Panc1 (cell line): ENCODE results near the gene TEK. TPM values are rescaled to one million over a fixed set of nuclear protein-coding genes. Genes with fewer than 3 reads are reported as not detected.

Experiments
- ATAC-seq: fragments of 200-7000 bp; cut with Tn5 transposase; 2 replicates; pipeline ENCODE4 v1.9.1; 2020; ENCODE audit warnings: mild to moderate bottlenecking, moderate library complexity
- BruUV-seq: library from RNA; stranded (reverse); fragments of 400-500 nt; replicated peaks from 2 replicates; lab custom pipeline; 2021; lab: Mats Ljungman, UMichigan
- CTCF ChIA-PET: fragments of 300-600 bp; sonication (Branson Sonifier 250); formaldehyde crosslinking; loops from one replicate; lab custom pipeline; 2022; ENCODE audit warnings: antibody characterized with exemption; lab: Charles Lee
- POLR2A ChIA-PET: fragments of 300-600 bp; sonication (Branson Sonifier 250); formaldehyde crosslinking; loops from one replicate; lab custom pipeline; 2022; ENCODE audit warnings: antibody characterized with exemption; lab: Charles Lee
- DNase-seq: peaks from one replicate; pipeline ENCODE4 v3.0.0-alpha.2; 2010; ENCODE audit warnings: low read depth, low spot score
- H3K27ac ChIP-seq: 2 replicates; pipeline ENCODE4 v1.5.1; 2011; ENCODE audit warnings: mild to moderate bottlenecking, low read length, inconsistent platforms
- H3K27me3 ChIP-seq: fragments of 200-500 bp; sonication (Bioruptor generic); 2 replicates; pipeline ENCODE4 v1.6.0; 2014; ENCODE audit warnings: low read length, inconsistent platforms; ENCODE audit not compliant: control insufficient read depth, insufficient read depth
- H3K36me3 ChIP-seq: fragments of 200-500 bp; sonication (Bioruptor generic); 2 replicates; pipeline ENCODE4 v1.5.1; 2014; ENCODE audit warnings: inconsistent platforms, mild to moderate bottlenecking, low read length, moderate library complexity; ENCODE audit not compliant: control insufficient read depth, insufficient read depth
- H3K4me1 ChIP-seq: 2 replicates; pipeline ENCODE4 v1.5.1; 2011; ENCODE audit warnings: inconsistent platforms, mild to moderate bottlenecking, low read length, moderate library complexity; ENCODE audit not compliant: control insufficient read depth, insufficient read depth
- H3K4me3 ChIP-seq, 2 experiments: 2 replicates each; pipeline ENCODE4 v1.5.1; 2011 to 2012; ENCODE audit warnings: low read depth in 2 of 2, low read length in 2 of 2, mild to moderate bottlenecking in 2 of 2, inconsistent platforms in 1 of 2, moderate library complexity in 1 of 2
- H3K9me3 ChIP-seq: fragments of 200-500 bp; sonication (Bioruptor generic); 2 replicates; pipeline ENCODE4 v1.5.1; 2014; ENCODE audit warnings: low read depth, mild to moderate bottlenecking, inconsistent platforms, low read length, moderate library complexity; ENCODE audit not compliant: control insufficient read depth, insufficient read depth
- POLR2AphosphoS5 ChIP-seq: IDR thresholded peaks from 2 replicates; pipeline ENCODE4 v1.6.1; 2012; ENCODE audit warnings: mild to moderate bottlenecking, low read depth, low read length, moderate library complexity
- REST ChIP-seq, 2 experiments: IDR thresholded peaks; 2 replicates each; pipeline ENCODE4 v1.6.1; 2011 to 2012; ENCODE audit warnings: low read depth in 2 of 2, control low read depth in 1 of 2, low read length in 1 of 2, mild to moderate bottlenecking in 1 of 2, moderate library complexity in 1 of 2; ENCODE audit not compliant: insufficient read depth in 1 of 2
- SIN3A ChIP-seq: IDR thresholded peaks from 2 replicates; pipeline ENCODE4 v1.6.1; 2012; ENCODE audit warnings: low read depth, mild to moderate bottlenecking, low read length, moderate library complexity, borderline replicate concordance; ENCODE audit not compliant: insufficient read depth
- TCF7L2 ChIP-seq: IDR thresholded peaks from 2 replicates; pipeline ENCODE4 v1.6.1; 2011; ENCODE audit warnings: mild to moderate bottlenecking, low read depth, low read length, inconsistent platforms
- in situ Hi-C: cut with HindIII; loops from 2 replicates; pipeline ENCODE4 v1.10.0; 2016; ENCODE audit warnings: low sequenced_read_pairs, low pct_unique_long_range_greater_than_20kb
- intact Hi-C: fragments of 100-400 bp; cut with micrococcal nuclease; formaldehyde crosslinking; loops from one replicate; pipeline ENCODE4 v1.10.0; 2022; ENCODE audit not compliant: unreplicated experiment
- total RNA-seq: library from RNA; stranded (reverse); gene quantifications from one replicate; pipeline ENCODE4 v1.2.1, GENCODE V29; 2021; ENCODE audit not compliant: unreplicated experiment
- TF ChIP-seq, protein P1 (sequence below): fragments of 450-650 bp; IDR thresholded peaks from 2 replicates; pipeline ENCODE4 v1.5.1; 2017; ENCODE audit warnings: mild to moderate bottlenecking

The TEK gene
- total RNA-seq, 1 experiment from 2014 or later = not detected

DNA sequence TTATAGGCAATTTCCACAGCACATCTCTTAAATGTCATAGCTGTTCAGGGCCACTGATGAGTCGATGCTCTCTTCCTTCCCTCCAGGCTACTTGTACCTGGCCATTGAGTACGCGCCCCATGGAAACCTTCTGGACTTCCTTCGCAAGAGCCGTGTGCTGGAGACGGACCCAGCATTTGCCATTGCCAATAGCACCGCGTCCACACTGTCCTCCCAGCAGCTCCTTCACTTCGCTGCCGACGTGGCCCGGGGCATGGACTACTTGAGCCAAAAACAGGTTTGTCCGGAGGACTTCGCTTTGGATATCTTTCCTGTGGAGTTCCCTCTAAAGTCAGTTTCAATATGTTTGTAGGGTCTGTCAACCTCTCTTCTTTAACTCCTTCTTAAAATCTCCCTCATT is 103.6 kb downstream of the TEK start:
- no peaks in the 10 kb centered on the region for H3K36me3 ChIP-seq
- in situ Hi-C loops (no loop called here), intact Hi-C loops (no loop called here)
- DNase-seq (no peak), ATAC-seq (no peak)
- BruUV-seq = no TSS peak
- H3K9me3 ChIP-seq = no peaks in the 10 kb centered on the region
- CTCF ChIA-PET = no interaction called here
- H3K27me3 ChIP-seq = no peaks in the 10 kb centered on the region
- no peak overlapping the region for H3K27ac ChIP-seq
- POLR2A ChIA-PET = no interaction called here
- no peaks in the 10 kb centered on the region for H3K4me1 ChIP-seq
- no peak for TF ChIP-seq TCF7L2
- TF ChIP-seq, protein P1, sequence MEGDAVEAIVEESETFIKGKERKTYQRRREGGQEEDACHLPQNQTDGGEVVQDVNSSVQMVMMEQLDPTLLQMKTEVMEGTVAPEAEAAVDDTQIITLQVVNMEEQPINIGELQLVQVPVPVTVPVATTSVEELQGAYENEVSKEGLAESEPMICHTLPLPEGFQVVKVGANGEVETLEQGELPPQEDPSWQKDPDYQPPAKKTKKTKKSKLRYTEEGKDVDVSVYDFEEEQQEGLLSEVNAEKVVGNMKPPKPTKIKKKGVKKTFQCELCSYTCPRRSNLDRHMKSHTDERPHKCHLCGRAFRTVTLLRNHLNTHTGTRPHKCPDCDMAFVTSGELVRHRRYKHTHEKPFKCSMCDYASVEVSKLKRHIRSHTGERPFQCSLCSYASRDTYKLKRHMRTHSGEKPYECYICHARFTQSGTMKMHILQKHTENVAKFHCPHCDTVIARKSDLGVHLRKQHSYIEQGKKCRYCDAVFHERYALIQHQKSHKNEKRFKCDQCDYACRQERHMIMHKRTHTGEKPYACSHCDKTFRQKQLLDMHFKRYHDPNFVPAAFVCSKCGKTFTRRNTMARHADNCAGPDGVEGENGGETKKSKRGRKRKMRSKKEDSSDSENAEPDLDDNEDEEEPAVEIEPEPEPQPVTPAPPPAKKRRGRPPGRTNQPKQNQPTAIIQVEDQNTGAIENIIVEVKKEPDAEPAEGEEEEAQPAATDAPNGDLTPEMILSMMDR = no peak
- TF ChIP-seq REST (IDR thresholded peaks at IDR 0.05; ENCODE audit: insufficient read depth in 1 of 2, low read depth in 2 of 2, low read length in 1 of 2) = no peak
- TF ChIP-seq SIN3A = no peak
- TF ChIP-seq POLR2AphosphoS5 = no peak
- H3K4me3 ChIP-seq = no peak overlapping the region

DNA sequence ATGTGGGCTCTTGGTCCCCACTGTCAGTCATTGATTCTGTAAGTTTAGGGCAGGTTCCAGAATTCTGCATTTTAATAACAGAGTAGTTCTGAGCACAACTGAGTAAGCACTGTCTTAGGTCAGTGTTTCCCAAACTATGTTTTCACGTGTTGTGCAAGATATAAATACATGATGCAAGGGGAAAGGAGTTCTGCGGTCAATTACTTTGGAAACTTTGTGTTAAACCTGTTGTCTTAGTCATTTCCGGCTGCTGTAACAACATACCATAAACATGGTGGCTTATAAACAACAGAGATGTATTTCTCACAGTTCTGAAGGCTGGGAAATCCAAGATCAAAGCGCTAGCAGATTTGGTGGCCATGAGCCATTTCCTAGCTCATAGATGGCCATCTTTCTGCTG is 118.2 kb downstream of the TEK start:
- in situ Hi-C loops = no loop called here
- no peak for ATAC-seq
- CTCF ChIA-PET = no interaction called here

More for the DNA sequence above, 118.2 kb downstream of the TEK start:
- TF ChIP-seq, protein P1 = no peak
- TF ChIP-seq SIN3A (no peak), REST (IDR thresholded peaks at IDR 0.05; ENCODE audit: insufficient read depth in 1 of 2, low read depth in 2 of 2, low read length in 1 of 2) (no peak), TCF7L2 (no peak)
- Histone ChIP-seq H3K9me3 (no peaks in the 10 kb centered on the region), H3K27me3 (no peaks in the 10 kb centered on the region), H3K4me1 (no peaks in the 10 kb centered on the region), H3K4me3 (no peak overlapping the region), H3K27ac (no peak overlapping the region), H3K36me3 (no peaks in the 10 kb centered on the region)
- intact Hi-C loops = no loop called here
- POLR2A ChIA-PET = no interaction called here
- DNase-seq = no peak
- no TSS peak for BruUV-seq
